Prostate gland (tissue), 2 donors: Measurements from ENCODE around the gene R3HDML.

Experiments
- CTCF ChIP-seq, 4 experiments: fragments of 200-600 bp in 2 of 4; fragments of 450-650 bp in 2 of 4; sonication (generic) in 2 of 4; IDR thresholded peaks; 1 replicate in 3 of 4; 2 replicates in 1 of 4; pipeline ENCODE4 v1.5.1; 2016 to 2019; ENCODE audit warnings: antibody characterized with exemption in 4 of 4, mild to moderate bottlenecking in 2 of 4, moderate library complexity in 2 of 4
- POLR2A ChIP-seq: fragments of 450-650 bp; IDR thresholded peaks from one replicate; pipeline ENCODE4 v1.6.1; 2016; ENCODE audit warnings: antibody characterized with exemption, mild to moderate bottlenecking
- POLR2AphosphoS5 ChIP-seq: sonication (generic); formaldehyde crosslinking; IDR thresholded peaks from one replicate; pipeline ENCODE4 v1.6.1; 2017; ENCODE audit warnings: antibody characterized with exemption

- TF ChIP-seq CTCF (IDR thresholded peaks at IDR 0.05) (no peak), POLR2AphosphoS5 (no peak), POLR2A (no peak)
These were observed 2.1 kb upstream of the R3HDML start for GRCh38 chr20:44334709-44335108.
